ENCODE measurements around the gene NRDC. TPM values are rescaled to one million over a fixed set of nuclear protein-coding genes. Genes with fewer than 3 reads are reported as not detected.

NRDC gene
- total and polyA plus RNA-seq, 2 of the 8 experiments (the other 6 are each of a cell fraction or from before 2014, with no cell fraction given), result 70.2 to 182 TPM

- no peak for TF ChIP-seq ATF2 (IDR thresholded peaks at IDR 0.05; ENCODE audit: low read length)
- TF ChIP-seq SP4 (IDR thresholded peaks at IDR 0.05; ENCODE audit: low read length), result no peak
- TF ChIP-seq ZNF274 (IDR thresholded peaks at IDR 0.05; ENCODE audit: borderline replicate concordance, extremely low read depth, low read length), result no peak
These were observed 137.9 kb downstream of the NRDC start (continued) for GRCh38 chr1:51740652-51741051.

MicroRNAs encoded within 50 kb of the gene (microRNA counts, 767-probe panel; counts per million panel counts)
- microRNA hsa-miR-761, result 879 counts per million, percentile 95 among the panel's probes with 10 or more counts

Small RNA genes lying within 50 kb of the gene (microRNA-seq; reads per million reads assigned to microRNA genes)
- gene MIR761 (ENCODE audit: borderline microRNAs expressed in 2 of 2, borderline number of aligned reads in 2 of 2, borderline replicate concordance in 1 of 2), result 0 reads per million in 2 experiments

Small RNA genes lying within 50 kb of the gene (small RNA-seq; reads per million reads assigned to genes)
- not detected for gene AL050343.2 (ENCODE audit: insufficient read depth)

Other genes starting within 250 kb of the NRDC start
- 36.8 and 37.3 TPM in 2 replicates for gene RAB3B, start 112.0 kb upstream of the NRDC start, total RNA-seq (2021; fragmentation: NEBNext Ultra II Directional; extraction: Animal tissue kit (Norgen Biotek cat#: 25700))
- 9.4 and 12.5 TPM in 2 replicates for gene RAB3B, start 112.0 kb upstream of the NRDC start, polyA plus RNA-seq (2011; rRNA removed)
- 7.5 and 8.3 TPM in 2 replicates for gene KTI12, start 155.1 kb upstream of the NRDC start, total RNA-seq (2021; fragmentation: NEBNext Ultra II Directional; extraction: Animal tissue kit (Norgen Biotek cat#: 25700))
- gene KTI12, start 155.1 kb upstream of the NRDC start, polyA plus RNA-seq (2011; rRNA removed), result 16.2 and 17.0 TPM in 2 replicates
- 84.6 and 89.8 TPM in 2 replicates for gene TXNDC12, start 176.5 kb upstream of the NRDC start, total RNA-seq (2021; fragmentation: NEBNext Ultra II Directional; extraction: Animal tissue kit (Norgen Biotek cat#: 25700))
- 25.8 and 35.2 TPM in 2 replicates for gene TXNDC12, start 176.5 kb upstream of the NRDC start, polyA plus RNA-seq (2011; rRNA removed)
- 97.3 and 98.3 TPM in 2 replicates for gene BTF3L4, start 177.6 kb upstream of the NRDC start, total RNA-seq (2021; fragmentation: NEBNext Ultra II Directional; extraction: Animal tissue kit (Norgen Biotek cat#: 25700))
- gene BTF3L4, start 177.6 kb upstream of the NRDC start, polyA plus RNA-seq (2011; rRNA removed), result 38.0 and 76.1 TPM in 2 replicates

Measured in H1 (cell line).